ENCODE measurements around the gene BRIX1.

BRIX1 gene

GRCh38 chr5:34923694-34924461 lies 8.4 kb downstream of the BRIX1 start:
- peak; percentile 91 for DNase-seq (ENCODE audit: low read depth)
- H3K4me3 ChIP-seq (ENCODE audit: control insufficient read depth, low read depth, low read length), result no peak overlapping the region
- no peak for TF ChIP-seq CTCF (conservative IDR thresholded peaks at IDR 0.05; ENCODE audit: control insufficient read depth, insufficient read depth, low read depth, low read length)

GRCh38 chr5:34924462-34924765 lies 8.9 kb downstream of the BRIX1 start:
- H3K4me3 ChIP-seq (ENCODE audit: control insufficient read depth, low read depth, low read length), result no peak overlapping the region
- no peak for TF ChIP-seq CTCF (conservative IDR thresholded peaks at IDR 0.05; ENCODE audit: control insufficient read depth, insufficient read depth, low read depth, low read length)

DNA sequence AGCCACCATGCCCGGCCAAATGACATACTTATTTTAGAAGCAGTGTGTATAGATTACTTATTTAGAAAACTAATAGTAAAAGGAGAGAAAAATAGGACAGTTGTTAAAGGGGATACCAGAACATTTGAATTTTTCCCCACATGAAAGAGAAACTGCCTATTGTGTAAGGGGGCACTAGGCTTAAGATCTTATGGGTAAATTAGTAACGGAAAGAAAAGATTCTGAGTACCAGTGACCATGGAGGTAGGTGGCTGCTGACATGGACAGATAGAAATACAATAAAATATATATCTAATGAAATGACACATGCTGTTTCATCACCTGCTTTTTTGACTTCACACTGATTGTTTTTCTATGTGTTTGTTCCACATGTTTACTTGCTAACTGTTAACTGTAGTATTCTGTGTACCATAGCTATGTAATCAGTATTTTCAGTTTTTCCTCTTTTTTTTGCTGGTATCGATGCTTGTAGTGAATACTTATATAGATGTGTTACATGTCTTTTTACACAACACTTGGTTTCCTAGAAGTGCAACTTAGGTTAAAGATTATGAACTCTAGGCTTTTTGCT lies 10.9 kb downstream of the BRIX1 start:
- H3K4me3 ChIP-seq (ENCODE audit: control insufficient read depth, low read depth, low read length), result no peak overlapping the region
- DNase-seq (ENCODE audit: low read depth), result no peak
- TF ChIP-seq CTCF (conservative IDR thresholded peaks at IDR 0.05; ENCODE audit: control insufficient read depth, insufficient read depth, low read depth, low read length), result no peak

More at GRCh38 chr5:34924462-34924765, 8.9 kb downstream of the BRIX1 start:
- DNase-seq (ENCODE audit: low read depth), result no peak

DNA sequence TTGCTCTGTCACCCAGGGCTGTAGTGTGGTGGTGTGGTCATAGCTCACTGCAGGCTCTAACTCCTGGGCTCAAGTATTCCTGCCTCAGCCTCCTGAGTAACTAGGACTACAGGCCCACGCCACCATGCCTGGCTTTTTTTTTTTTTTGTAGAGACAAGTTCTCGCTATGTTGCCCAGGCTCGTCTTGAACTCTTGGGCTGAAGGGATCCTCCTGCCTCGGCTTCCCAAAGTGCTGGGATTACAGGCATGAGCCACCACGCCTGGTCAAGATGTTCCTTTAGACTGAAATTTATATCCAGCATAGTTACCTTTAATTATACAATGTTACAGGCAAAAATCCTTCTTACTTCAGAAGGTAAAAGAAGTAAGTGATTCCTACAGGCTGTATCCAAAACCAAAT lies 12.3 kb downstream of the BRIX1 start:
- H3K4me3 ChIP-seq (ENCODE audit: control insufficient read depth, low read depth, low read length), result no peak overlapping the region
- no peak for TF ChIP-seq CTCF (conservative IDR thresholded peaks at IDR 0.05; ENCODE audit: control insufficient read depth, insufficient read depth, low read depth, low read length)
- DNase-seq (ENCODE audit: low read depth), result no peak

DNA sequence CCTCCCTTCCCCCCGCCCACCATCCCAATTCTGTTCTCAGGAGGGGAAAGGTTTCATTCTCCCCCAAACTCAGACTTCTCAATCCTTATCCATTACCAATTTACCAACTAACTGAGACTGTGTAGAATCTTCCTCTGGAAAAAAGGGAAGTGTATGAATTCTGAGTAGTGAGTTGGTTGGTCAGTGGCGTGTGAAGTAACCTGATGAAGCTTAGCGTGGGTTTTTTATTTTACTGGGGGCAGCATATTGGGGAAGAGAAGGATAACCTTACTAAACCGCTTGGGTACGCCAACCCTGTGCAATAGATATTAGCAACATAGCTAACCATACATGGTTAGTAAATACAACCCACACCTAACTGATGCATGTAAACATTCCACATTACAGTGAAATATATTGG lies 12.8 kb downstream of the BRIX1 start:
- no peak for TF ChIP-seq CTCF (conservative IDR thresholded peaks at IDR 0.05; ENCODE audit: control insufficient read depth, insufficient read depth, low read depth, low read length)
- DNase-seq (ENCODE audit: low read depth), result no peak
- no peak overlapping the region for H3K4me3 ChIP-seq (ENCODE audit: control insufficient read depth, low read depth, low read length)

GRCh38 chr5:34929134-34929719 lies 13.7 kb downstream of the BRIX1 start, which contains the start of gene DNAJC21:
Gene DNAJC21 (plus strand): TSS chr5:34929559. CDS start chr5:34929820, 261 bp downstream.
- TF ChIP-seq CTCF (conservative IDR thresholded peaks at IDR 0.05; ENCODE audit: control insufficient read depth, insufficient read depth, low read depth, low read length), result no peak
- peak; percentile 90 for DNase-seq (ENCODE audit: low read depth)
- H3K4me3 ChIP-seq (ENCODE audit: control insufficient read depth, low read depth, low read length), result peak within 1 kb of the TSS; percentile 87
